Endothelial cell of umbilical vein (primary cell): ENCODE measurements around the gene PTGS1. TPM values are rescaled to one million over a fixed set of nuclear protein-coding genes. Genes with fewer than 3 reads are reported as not detected.

Experiments used
- BruUV-seq: library from RNA; stranded (reverse); fragments of 400-500 nt; replicated peaks from 2 replicates; lab custom pipeline; 2021; lab: Mats Ljungman, UMichigan
- CTCF ChIA-PET: fragments of 300-600, 350-600 bp; sonication (Branson Sonifier 250); formaldehyde crosslinking; loops from one replicate; lab custom pipeline; 2021; ENCODE audit warnings: antibody characterized with exemption, inconsistent platforms; lab: Charles Lee
- POLR2A ChIA-PET: fragments of 300-600, 350-600 bp; sonication (Branson Sonifier 250); formaldehyde crosslinking; loops from one replicate; lab custom pipeline; 2021; ENCODE audit warnings: antibody characterized with exemption, inconsistent platforms; lab: Charles Lee
- DNase-seq: peaks from one replicate; pipeline ENCODE4 v3.0.0-alpha.2; 2011; ENCODE audit warnings: low read depth, low spot score
- FAIRE-seq: peaks from 2 replicates; lab custom pipeline; 2011; peaks lifted over from hg19 to GRCh38; lab: Jason Lieb, UNC
- H2AFZ ChIP-seq: 2 replicates; pipeline ENCODE4 v1.6.0; 2012; ENCODE audit warnings: low read depth, low read length, control low read depth, inconsistent platforms
- H3K27ac ChIP-seq: 2 replicates; pipeline ENCODE4 v1.5.1; 2011; ENCODE audit warnings: low read depth, mild to moderate bottlenecking, control low read depth, low read length, moderate library complexity; ENCODE audit not compliant: insufficient read depth
- H3K27me3 ChIP-seq, 2 experiments: 2 replicates each; pipeline versions ENCODE4 v1.6.0 to v1.6.1; 2011; ENCODE audit warnings: low read length in 2 of 2, mixed read lengths in 1 of 2; ENCODE audit not compliant: control insufficient read depth in 2 of 2, insufficient read depth in 2 of 2
- H3K36me3 ChIP-seq, 2 experiments: 2 replicates in 1 of 2; 3 replicates in 1 of 2; pipeline ENCODE4 v1.5.1; 2011; ENCODE audit warnings: low read length in 2 of 2, mild to moderate bottlenecking in 1 of 2, moderate library complexity in 1 of 2; ENCODE audit not compliant: control insufficient read depth in 2 of 2, insufficient read depth in 2 of 2; ENCODE audit errors: extremely low read depth in 1 of 2
- H3K4me1 ChIP-seq: 3 replicates; pipeline ENCODE4 v1.5.1; 2011; ENCODE audit warnings: mild to moderate bottlenecking, low read length; ENCODE audit not compliant: control insufficient read depth, insufficient read depth; ENCODE audit errors: extremely low read depth
- H3K4me2 ChIP-seq: 2 replicates; pipeline ENCODE4 v1.6.1; 2011; ENCODE audit warnings: low read length, control low read depth, mixed read lengths; ENCODE audit not compliant: insufficient read depth
- H3K4me3 ChIP-seq, 3 experiments: fragments of 200-600 bp in 1 of 3; sonication (generic), shearing (Covaris generic) in 1 of 3; replicated peaks in 1 of 3; 2 replicates each; pipeline ENCODE4 v1.5.1; 2011 to 2016; ENCODE audit warnings: control low read depth in 3 of 3, low read length in 3 of 3, mild to moderate bottlenecking in 2 of 3, inconsistent platforms in 1 of 3, low read depth in 1 of 3, moderate library complexity in 1 of 3; ENCODE audit not compliant: insufficient read depth in 1 of 3
- H3K79me2 ChIP-seq: 2 replicates; pipeline ENCODE4 v1.6.0; 2012; ENCODE audit warnings: low read length, inconsistent platforms; ENCODE audit not compliant: control insufficient read depth, insufficient read depth
- H3K9ac ChIP-seq: replicated peaks from 2 replicates; pipeline ENCODE3; 2011; ENCODE audit warnings: low read length, control low read depth; ENCODE audit not compliant: insufficient read depth; ENCODE audit errors: extremely low read depth
- H3K9me1 ChIP-seq: replicated peaks from 3 replicates; pipeline ENCODE4 v1.6.0; 2011; ENCODE audit warnings: mild to moderate bottlenecking, low read length; ENCODE audit not compliant: control insufficient read depth, insufficient read depth; ENCODE audit errors: extremely low read depth
- H3K9me3 ChIP-seq: replicated peaks from 2 replicates; pipeline ENCODE4 v1.5.1; 2012; ENCODE audit warnings: low read length, inconsistent platforms; ENCODE audit not compliant: control insufficient read depth, insufficient read depth
- H4K20me1 ChIP-seq: replicated peaks from 2 replicates; pipeline ENCODE3; 2011; ENCODE audit warnings: mild to moderate bottlenecking, low read length; ENCODE audit not compliant: control insufficient read depth, insufficient read depth; ENCODE audit errors: extremely low read depth
- EZH2 ChIP-seq: IDR thresholded peaks from 2 replicates; pipeline ENCODE4 v1.6.1; 2012; ENCODE audit warnings: borderline replicate concordance, low read depth, mild to moderate bottlenecking, moderate library complexity, low read length, inconsistent platforms; ENCODE audit not compliant: severe bottlenecking
- FOS ChIP-seq: IDR thresholded peaks from 2 replicates; pipeline ENCODE4 v1.6.1; 2011; ENCODE audit warnings: mild to moderate bottlenecking, low read length, moderate library complexity, borderline replicate concordance; ENCODE audit not compliant: insufficient read depth
- GATA2 ChIP-seq: IDR thresholded peaks from 2 replicates; pipeline ENCODE4 v1.7.0; 2011; ENCODE audit warnings: low read depth, mild to moderate bottlenecking, moderate library complexity, mixed read lengths, low read length; ENCODE audit not compliant: insufficient read length, insufficient read depth
- JUN ChIP-seq: IDR thresholded peaks from 2 replicates; pipeline ENCODE4 v1.6.1; 2011; ENCODE audit warnings: borderline replicate concordance, low read depth; ENCODE audit not compliant: insufficient read length, insufficient read depth
- MYC ChIP-seq: IDR thresholded peaks from one replicate; pipeline ENCODE4 v1.6.1; 2011; ENCODE audit warnings: mild to moderate bottlenecking, low read depth, low read length
- POLR2A ChIP-seq: IDR thresholded peaks from 2 replicates; pipeline ENCODE4 v1.6.1; 2012; ENCODE audit warnings: low read depth, mild to moderate bottlenecking, control low read depth, low read length
- POLR2AphosphoS5 ChIP-seq: IDR thresholded peaks from 2 replicates; pipeline ENCODE4 v1.6.1; 2012; ENCODE audit warnings: low read depth, mild to moderate bottlenecking, control low read depth, low read length, moderate library complexity; ENCODE audit not compliant: insufficient read depth
- dilution Hi-C: fragments of 300-500 bp; cut with MboI; formaldehyde crosslinking; loops from one replicate; pipeline ENCODE4 v1.15.0; 2019; ENCODE audit warnings: low sequenced_read_pairs; ENCODE audit not compliant: extremely low pct_ligation_motif_present
- intact Hi-C: fragments of 100-400 bp; cut with micrococcal nuclease; formaldehyde crosslinking; loops from one replicate; pipeline ENCODE4 v1.10.0; 2022
- polyA plus RNA-seq, 4 experiments: library from polyadenylated mRNA; depleted of rRNA in 3 of 4; stranded (reverse) in 3 of 4; unstranded in 1 of 4; fragments of >200 nt; gene quantifications; 2 replicates each; pipeline versions ENCODE4 v1.2.1 to v1.2.3, GENCODE V29; 2011 to 2012; ENCODE audit warnings: missing spikeins in 1 of 4
- total RNA-seq: library from RNA; stranded (reverse); gene quantifications from 2 replicates; pipeline ENCODE4 v1.2.3, GENCODE V29; 2021
- TF ChIP-seq, protein P1 (sequence below): IDR thresholded peaks from 2 replicates; pipeline ENCODE4 v1.6.1; 2011; ENCODE audit not compliant: insufficient read depth, insufficient read length
- TF ChIP-seq, protein P2 (sequence below), 2 donors: IDR thresholded peaks; 1 replicate in 1 of 2; 2 replicates in 1 of 2; pipeline ENCODE4 v1.5.1; 2011; ENCODE audit warnings: low read length in 2 of 2, mild to moderate bottlenecking in 2 of 2, moderate library complexity in 2 of 2, control low read depth in 1 of 2, inconsistent platforms in 1 of 2, low read depth in 1 of 2; ENCODE audit not compliant: insufficient read depth in 1 of 2; ENCODE audit errors: extremely low read depth in 1 of 2

Gene PTGS1
- total and polyA plus RNA-seq, 2 donors (not counting 3 experiments of a cell fraction or from before 2014, with no cell fraction given): 37.6 to 45.2 TPM

DNA sequence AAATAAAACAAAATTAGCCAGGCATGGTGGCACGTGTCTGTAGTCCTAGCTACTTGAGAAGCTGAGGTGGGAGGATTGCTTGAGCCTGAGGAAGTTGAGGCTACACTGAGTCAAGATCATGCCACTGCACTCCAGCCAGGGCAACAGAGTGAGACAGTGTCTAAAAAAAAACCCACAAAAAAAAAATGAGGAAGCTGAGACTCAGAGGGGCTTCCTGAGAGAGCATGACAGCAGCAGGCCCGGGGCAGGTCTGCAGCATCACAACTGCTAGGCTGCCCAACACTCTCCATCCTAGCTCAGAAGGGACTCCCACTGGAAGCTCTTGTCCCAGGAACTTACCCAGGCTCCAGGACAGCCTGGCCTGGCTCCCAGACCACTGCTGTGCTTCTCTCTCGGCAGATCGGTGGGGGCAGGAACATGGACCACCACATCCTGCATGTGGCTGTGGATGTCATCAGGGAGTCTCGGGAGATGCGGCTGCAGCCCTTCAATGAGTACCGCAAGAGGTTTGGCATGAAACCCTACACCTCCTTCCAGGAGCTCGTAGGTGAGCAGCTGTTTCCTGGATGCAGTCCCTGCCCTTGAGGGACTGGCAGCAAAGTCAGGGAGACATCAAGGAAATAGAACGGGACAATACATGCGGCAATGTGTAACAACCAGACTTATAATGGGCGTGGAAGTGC lies 19.1 kb downstream of the PTGS1 start:
- no peaks in the 10 kb centered on the region for H3K36me3 ChIP-seq
- no peaks in the 10 kb centered on the region for H3K9me1 ChIP-seq
- no peaks in the 10 kb centered on the region for H3K79me2 ChIP-seq
- H4K20me1 ChIP-seq: no peaks in the 10 kb centered on the region
- DNase-seq (peak; percentile 29), FAIRE-seq (peak; percentile 85)
- H3K4me3 ChIP-seq: no peak overlapping the region
- intact Hi-C loops (no loop called here), dilution Hi-C loops (no loop called here)
- POLR2A ChIA-PET: no interaction called here
- H3K27ac ChIP-seq: no peak overlapping the region
- no peaks in the 10 kb centered on the region for H3K27me3 ChIP-seq
- no peak overlapping the region for H3K9ac ChIP-seq
- BruUV-seq: no TSS peak
- TF ChIP-seq, protein P1, sequence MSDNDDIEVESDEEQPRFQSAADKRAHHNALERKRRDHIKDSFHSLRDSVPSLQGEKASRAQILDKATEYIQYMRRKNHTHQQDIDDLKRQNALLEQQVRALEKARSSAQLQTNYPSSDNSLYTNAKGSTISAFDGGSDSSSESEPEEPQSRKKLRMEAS: no peak
- peak; percentile 62 for TF ChIP-seq FOS
- no peak overlapping the region for H2AFZ ChIP-seq
- H3K4me1 ChIP-seq: peaks cover 14% of the 10 kb centered on the region
- no peak overlapping the region for H3K4me2 ChIP-seq
- H3K9me3 ChIP-seq: no peaks in the 10 kb centered on the region
- CTCF ChIA-PET: interaction anchor here (0.5 to 3.5 kb wide), 6 partner anchors 10 to 291 kb away, joined by 3 to 17 read pairs (median 6); no protein-coding TSS in a partner anchor

DNA sequence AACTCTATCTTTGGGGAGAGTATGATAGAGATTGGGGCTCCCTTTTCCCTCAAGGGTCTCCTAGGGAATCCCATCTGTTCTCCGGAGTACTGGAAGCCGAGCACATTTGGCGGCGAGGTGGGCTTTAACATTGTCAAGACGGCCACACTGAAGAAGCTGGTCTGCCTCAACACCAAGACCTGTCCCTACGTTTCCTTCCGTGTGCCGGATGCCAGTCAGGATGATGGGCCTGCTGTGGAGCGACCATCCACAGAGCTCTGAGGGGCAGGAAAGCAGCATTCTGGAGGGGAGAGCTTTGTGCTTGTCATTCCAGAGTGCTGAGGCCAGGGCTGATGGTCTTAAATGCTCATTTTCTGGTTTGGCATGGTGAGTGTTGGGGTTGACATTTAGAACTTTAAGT lies 21.5 kb downstream of the PTGS1 start:
- FAIRE-seq (peak; percentile 40), DNase-seq (no peak)
- H4K20me1 ChIP-seq: no peaks in the 10 kb centered on the region
- no peak overlapping the region for H3K9ac ChIP-seq
- intact Hi-C loops: no loop called here
- no peaks in the 10 kb centered on the region for H3K9me3 ChIP-seq
- CTCF ChIA-PET: no interaction called here
- H3K4me2 ChIP-seq: no peak overlapping the region
- TF ChIP-seq EZH2 (no peak), MYC (no peak), GATA2 (no peak), JUN (no peak), POLR2AphosphoS5 (no peak), FOS (no peak), POLR2A (no peak)
- TF ChIP-seq, protein P1: no peak
- TF ChIP-seq, protein P2, sequence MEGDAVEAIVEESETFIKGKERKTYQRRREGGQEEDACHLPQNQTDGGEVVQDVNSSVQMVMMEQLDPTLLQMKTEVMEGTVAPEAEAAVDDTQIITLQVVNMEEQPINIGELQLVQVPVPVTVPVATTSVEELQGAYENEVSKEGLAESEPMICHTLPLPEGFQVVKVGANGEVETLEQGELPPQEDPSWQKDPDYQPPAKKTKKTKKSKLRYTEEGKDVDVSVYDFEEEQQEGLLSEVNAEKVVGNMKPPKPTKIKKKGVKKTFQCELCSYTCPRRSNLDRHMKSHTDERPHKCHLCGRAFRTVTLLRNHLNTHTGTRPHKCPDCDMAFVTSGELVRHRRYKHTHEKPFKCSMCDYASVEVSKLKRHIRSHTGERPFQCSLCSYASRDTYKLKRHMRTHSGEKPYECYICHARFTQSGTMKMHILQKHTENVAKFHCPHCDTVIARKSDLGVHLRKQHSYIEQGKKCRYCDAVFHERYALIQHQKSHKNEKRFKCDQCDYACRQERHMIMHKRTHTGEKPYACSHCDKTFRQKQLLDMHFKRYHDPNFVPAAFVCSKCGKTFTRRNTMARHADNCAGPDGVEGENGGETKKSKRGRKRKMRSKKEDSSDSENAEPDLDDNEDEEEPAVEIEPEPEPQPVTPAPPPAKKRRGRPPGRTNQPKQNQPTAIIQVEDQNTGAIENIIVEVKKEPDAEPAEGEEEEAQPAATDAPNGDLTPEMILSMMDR (IDR thresholded peaks at IDR 0.05; ENCODE audit: extremely low read depth in 1 of 2, insufficient read depth in 1 of 2, low read depth in 1 of 2, low read length in 2 of 2): no peak
- no peaks in the 10 kb centered on the region for H3K9me1 ChIP-seq
- no peaks in the 10 kb centered on the region for H3K79me2 ChIP-seq
- no TSS peak for BruUV-seq
- no peaks in the 10 kb centered on the region for H3K36me3 ChIP-seq
- no peaks in the 10 kb centered on the region for H3K27me3 ChIP-seq
- POLR2A ChIA-PET: no interaction called here
- H3K4me3 ChIP-seq: no peak overlapping the region
- H2AFZ ChIP-seq: no peak overlapping the region
- dilution Hi-C loops: no loop called here
- H3K27ac ChIP-seq: no peak overlapping the region
- peaks cover 27% of the 10 kb centered on the region for H3K4me1 ChIP-seq
